ENCODE measurements around the gene SCN2A.

The SCN2A gene

DNA sequence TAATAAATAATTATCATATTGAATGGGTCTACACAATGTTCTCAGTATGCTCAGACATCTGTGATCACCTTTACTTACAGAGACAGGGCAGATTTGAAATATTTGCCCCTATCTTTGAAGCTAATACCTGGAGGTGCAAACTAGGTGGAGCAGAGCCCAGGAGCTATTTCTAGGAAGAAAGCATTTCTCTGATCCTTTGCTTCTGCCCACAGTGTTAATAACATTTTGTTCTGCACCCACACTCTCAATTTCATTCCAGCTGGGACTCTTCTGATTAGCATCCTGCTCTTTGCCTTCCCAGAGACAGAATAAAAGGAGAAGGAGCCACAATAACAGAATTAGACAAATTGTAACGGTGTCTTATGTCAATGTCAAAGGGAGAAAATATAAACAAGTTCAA is 11.6 kb upstream of the SCN2A start:
- no peak overlapping the region for H3K9ac ChIP-seq (ENCODE audit: insufficient read length, low read depth)
- DNase-seq (ENCODE audit: low read depth, low spot score), result no peak
- no peaks in the 10 kb centered on the region for H3K36me3 ChIP-seq (ENCODE audit: insufficient read depth, insufficient read length, low read length)
- no peaks in the 10 kb centered on the region for H3K9me3 ChIP-seq (ENCODE audit: insufficient read depth, low read length)
- H3K27me3 ChIP-seq (ENCODE audit: insufficient read depth, insufficient read length), result no peaks in the 10 kb centered on the region
- H3K4me3 ChIP-seq (ENCODE audit: insufficient read length, low read depth), result no peak overlapping the region
- TF ChIP-seq SUZ12 (IDR thresholded peaks at IDR 0.05; ENCODE audit: extremely low read depth, insufficient read depth, insufficient read length), result no peak
- no peak for TF ChIP-seq YY1 (IDR thresholded peaks at IDR 0.05; ENCODE audit: insufficient read depth, insufficient read length)
- TF ChIP-seq ZNF274 (IDR thresholded peaks at IDR 0.05; ENCODE audit: low read depth, low read length), result no peak
- no peaks in the 10 kb centered on the region for H3K4me1 ChIP-seq (ENCODE audit: insufficient read depth, insufficient read length)

DNA sequence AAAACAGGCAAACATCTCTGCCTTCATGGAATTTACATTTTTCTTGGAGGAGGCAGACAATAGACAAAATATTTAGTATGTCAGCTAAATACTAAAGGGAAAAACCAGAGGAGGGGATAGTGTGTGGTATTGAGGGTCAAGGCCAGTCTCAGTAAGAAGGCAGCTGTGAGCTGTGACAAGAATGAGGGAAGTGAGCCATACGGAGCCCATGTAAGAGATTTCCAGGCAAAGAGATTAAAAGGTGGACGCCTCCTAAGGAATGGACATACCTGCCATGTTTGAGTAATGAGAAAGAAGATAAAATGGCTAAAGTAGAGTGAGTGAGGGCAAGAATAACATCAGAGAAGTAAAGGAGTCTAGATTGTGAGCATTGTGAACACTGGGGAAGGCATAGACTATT is 2.2 kb upstream of the SCN2A start:
- Histone ChIP-seq H3K9ac (ENCODE audit: insufficient read length, low read depth) (no peak overlapping the region), H3K27me3 (ENCODE audit: insufficient read depth, insufficient read length) (no peaks in the 10 kb centered on the region), H3K9me3 (ENCODE audit: insufficient read depth, low read length) (no peaks in the 10 kb centered on the region), H3K4me1 (ENCODE audit: insufficient read depth, insufficient read length) (no peaks in the 10 kb centered on the region), H3K4me3 (ENCODE audit: insufficient read length, low read depth) (no peak overlapping the region), H3K36me3 (ENCODE audit: insufficient read depth, insufficient read length, low read length) (no peaks in the 10 kb centered on the region)
- no peak for TF ChIP-seq SUZ12 (IDR thresholded peaks at IDR 0.05; ENCODE audit: extremely low read depth, insufficient read depth, insufficient read length)
- TF ChIP-seq YY1 (IDR thresholded peaks at IDR 0.05; ENCODE audit: insufficient read depth, insufficient read length), result no peak
- no peak for TF ChIP-seq ZNF274 (IDR thresholded peaks at IDR 0.05; ENCODE audit: low read depth, low read length)
- no peak for DNase-seq (ENCODE audit: low read depth, low spot score)

DNA sequence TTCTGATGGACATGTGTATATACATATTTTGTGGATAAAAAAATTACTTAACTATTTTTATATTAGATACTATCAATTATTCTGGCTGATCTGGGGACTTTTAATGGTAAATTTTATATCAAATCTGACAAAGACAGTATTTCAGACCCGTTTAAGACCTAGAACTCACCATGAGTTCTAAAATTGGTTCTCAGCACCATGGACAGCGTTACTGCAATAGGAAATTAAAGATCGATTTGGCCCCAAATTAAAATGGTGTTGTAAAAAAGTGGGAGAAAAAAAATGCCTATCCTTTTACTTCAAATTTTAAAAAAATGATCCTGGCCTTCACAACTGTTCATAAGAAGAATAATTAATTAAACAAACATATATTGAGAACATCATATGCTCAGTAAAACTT is 919 bp upstream of the SCN2A start:
- no peak overlapping the region for H3K4me3 ChIP-seq (ENCODE audit: insufficient read length, low read depth)
- no peak overlapping the region for H3K9ac ChIP-seq (ENCODE audit: insufficient read length, low read depth)
- no peaks in the 10 kb centered on the region for H3K36me3 ChIP-seq (ENCODE audit: insufficient read depth, insufficient read length, low read length)
- H3K4me1 ChIP-seq (ENCODE audit: insufficient read depth, insufficient read length), result no peaks in the 10 kb centered on the region
- no peaks in the 10 kb centered on the region for H3K9me3 ChIP-seq (ENCODE audit: insufficient read depth, low read length)
- DNase-seq (ENCODE audit: low read depth, low spot score), result no peak
- no peak for TF ChIP-seq YY1 (IDR thresholded peaks at IDR 0.05; ENCODE audit: insufficient read depth, insufficient read length)
- TF ChIP-seq ZNF274 (IDR thresholded peaks at IDR 0.05; ENCODE audit: low read depth, low read length), result no peak
- TF ChIP-seq SUZ12 (IDR thresholded peaks at IDR 0.05; ENCODE audit: extremely low read depth, insufficient read depth, insufficient read length), result no peak
- no peaks in the 10 kb centered on the region for H3K27me3 ChIP-seq (ENCODE audit: insufficient read depth, insufficient read length)

DNA sequence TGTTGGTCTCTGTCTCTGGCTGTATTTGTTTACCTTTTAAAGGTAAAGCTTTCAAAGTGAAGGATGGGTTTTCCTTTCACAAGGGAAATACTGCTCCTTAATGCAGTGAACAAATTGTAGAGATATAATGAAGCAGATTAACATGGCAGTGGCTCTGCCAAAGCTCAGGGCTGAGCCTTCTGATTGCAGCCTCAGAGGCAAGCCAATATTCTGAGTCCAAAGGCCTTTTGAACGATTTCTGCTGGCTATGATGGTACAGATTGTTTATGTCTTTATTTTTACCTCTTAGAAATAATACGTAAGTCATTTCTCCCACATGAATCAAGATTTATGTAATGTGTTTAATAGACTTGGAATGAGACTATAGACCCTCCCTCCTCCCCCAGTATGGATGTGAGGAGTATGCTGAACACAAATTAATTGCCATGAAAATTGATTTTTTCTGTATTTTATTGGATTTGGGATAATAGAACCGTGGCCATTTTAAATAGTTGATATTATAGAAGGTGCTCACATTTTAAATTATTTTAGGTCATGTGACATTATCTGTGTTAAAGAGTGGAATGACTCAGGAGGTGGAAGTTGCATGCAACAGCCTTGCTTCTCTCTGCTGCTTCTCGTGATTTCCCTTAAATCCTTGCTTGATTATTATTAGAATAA is 772 bp downstream of the SCN2A start:
- DNase-seq (ENCODE audit: low read depth, low spot score), result no peak
- Histone ChIP-seq H3K36me3 (ENCODE audit: insufficient read depth, insufficient read length, low read length) (no peaks in the 10 kb centered on the region), H3K27me3 (ENCODE audit: insufficient read depth, insufficient read length) (no peaks in the 10 kb centered on the region), H3K9me3 (ENCODE audit: insufficient read depth, low read length) (no peaks in the 10 kb centered on the region), H3K4me3 (ENCODE audit: insufficient read length, low read depth) (no peak overlapping the region), H3K4me1 (ENCODE audit: insufficient read depth, insufficient read length) (no peaks in the 10 kb centered on the region), H3K9ac (ENCODE audit: insufficient read length, low read depth) (no peak overlapping the region)
- TF ChIP-seq SUZ12 (IDR thresholded peaks at IDR 0.05; ENCODE audit: extremely low read depth, insufficient read depth, insufficient read length) (no peak), ZNF274 (IDR thresholded peaks at IDR 0.05; ENCODE audit: low read depth, low read length) (no peak), YY1 (IDR thresholded peaks at IDR 0.05; ENCODE audit: insufficient read depth, insufficient read length) (no peak)

DNA sequence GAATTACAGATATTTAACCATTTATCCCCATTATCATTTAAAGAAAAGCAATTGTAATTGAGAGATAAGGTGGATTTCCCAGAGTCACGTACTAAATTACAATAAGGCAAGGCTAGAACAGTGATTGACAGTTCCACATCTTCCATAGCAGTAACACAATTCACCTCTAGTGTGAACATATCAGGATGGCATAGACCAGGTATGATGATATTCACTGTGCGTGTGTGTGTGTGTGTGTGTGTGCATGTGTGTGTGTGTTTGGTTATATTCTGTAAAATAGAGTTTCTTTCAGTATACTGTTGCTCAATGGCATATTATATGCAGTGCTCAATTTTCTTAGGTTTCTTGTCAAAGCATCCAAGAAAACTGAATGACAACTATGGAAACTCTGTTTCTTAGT is 1.7 kb downstream of the SCN2A start:
- Histone ChIP-seq H3K9me3 (ENCODE audit: insufficient read depth, low read length) (no peaks in the 10 kb centered on the region), H3K36me3 (ENCODE audit: insufficient read depth, insufficient read length, low read length) (no peaks in the 10 kb centered on the region), H3K9ac (ENCODE audit: insufficient read length, low read depth) (no peak overlapping the region), H3K4me3 (ENCODE audit: insufficient read length, low read depth) (no peak overlapping the region), H3K27me3 (ENCODE audit: insufficient read depth, insufficient read length) (no peaks in the 10 kb centered on the region), H3K4me1 (ENCODE audit: insufficient read depth, insufficient read length) (no peaks in the 10 kb centered on the region)
- TF ChIP-seq ZNF274 (IDR thresholded peaks at IDR 0.05; ENCODE audit: low read depth, low read length) (no peak), YY1 (IDR thresholded peaks at IDR 0.05; ENCODE audit: insufficient read depth, insufficient read length) (no peak), SUZ12 (IDR thresholded peaks at IDR 0.05; ENCODE audit: extremely low read depth, insufficient read depth, insufficient read length) (no peak)
- no peak for DNase-seq (ENCODE audit: low read depth, low spot score)

DNA sequence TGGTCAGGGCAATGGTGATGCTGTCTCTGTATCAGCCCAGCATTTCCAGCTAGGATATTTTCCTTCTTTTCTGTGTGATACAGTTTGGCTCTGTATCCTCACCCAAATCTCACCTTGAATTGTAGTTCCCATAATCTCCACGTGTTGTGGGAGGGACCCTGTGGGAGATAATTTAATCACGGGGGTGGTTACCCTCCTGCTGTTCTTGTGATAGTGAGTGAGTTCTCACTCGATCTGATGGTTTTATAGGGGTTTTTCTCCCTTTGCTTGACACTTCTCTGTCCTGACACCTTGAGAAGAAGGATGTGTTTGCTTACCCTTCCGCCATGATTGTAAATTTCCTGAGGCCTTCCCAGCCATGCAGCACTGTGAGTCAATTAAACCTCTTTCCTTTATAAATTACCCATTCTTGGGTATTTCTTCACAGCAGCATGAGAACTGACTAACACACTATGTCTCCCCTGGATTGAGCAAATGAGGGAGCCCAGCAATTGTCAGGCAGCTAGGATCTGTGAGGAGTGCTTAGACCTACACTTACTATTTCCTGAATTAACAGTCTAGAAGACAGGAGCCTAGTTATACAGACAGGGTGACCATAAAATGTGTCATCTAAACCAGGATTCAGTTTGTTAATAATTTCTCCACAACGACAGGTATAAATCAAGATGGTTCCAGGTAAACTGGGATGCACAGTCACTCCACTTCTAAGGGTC is 6.0 kb downstream of the SCN2A start:
- no peak overlapping the region for H3K9ac ChIP-seq (ENCODE audit: insufficient read length, low read depth)
- H3K9me3 ChIP-seq (ENCODE audit: insufficient read depth, low read length), result no peaks in the 10 kb centered on the region
- TF ChIP-seq YY1 (IDR thresholded peaks at IDR 0.05; ENCODE audit: insufficient read depth, insufficient read length) (no peak), SUZ12 (IDR thresholded peaks at IDR 0.05; ENCODE audit: extremely low read depth, insufficient read depth, insufficient read length) (no peak), ZNF274 (IDR thresholded peaks at IDR 0.05; ENCODE audit: low read depth, low read length) (no peak)

DNA sequence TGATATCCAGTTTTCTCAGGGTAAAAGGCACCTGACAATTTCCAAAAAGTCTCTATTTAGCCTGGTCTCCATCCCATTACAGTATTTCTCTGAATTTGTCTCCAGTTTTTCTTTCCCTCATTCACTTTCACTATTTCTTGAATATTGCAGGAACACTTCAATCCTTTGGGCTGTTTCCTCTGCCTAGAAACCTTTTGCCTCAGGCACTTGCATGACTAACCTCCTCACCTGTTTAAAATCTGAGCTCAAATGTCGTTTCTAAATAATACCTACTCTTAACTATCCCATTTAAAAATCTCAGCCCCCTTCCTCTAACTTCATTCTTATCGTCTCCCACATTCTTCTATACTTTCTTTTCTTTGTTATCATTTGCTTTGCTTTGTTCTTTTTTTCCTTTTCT is 9.0 kb downstream of the SCN2A start:
- no peaks in the 10 kb centered on the region for H3K27me3 ChIP-seq (ENCODE audit: insufficient read depth, insufficient read length)
- no peak overlapping the region for H3K9ac ChIP-seq (ENCODE audit: insufficient read length, low read depth)
- H3K9me3 ChIP-seq (ENCODE audit: insufficient read depth, low read length), result no peaks in the 10 kb centered on the region
- TF ChIP-seq ZNF274 (IDR thresholded peaks at IDR 0.05; ENCODE audit: low read depth, low read length), result no peak
- TF ChIP-seq SUZ12 (IDR thresholded peaks at IDR 0.05; ENCODE audit: extremely low read depth, insufficient read depth, insufficient read length), result no peak
- TF ChIP-seq YY1 (IDR thresholded peaks at IDR 0.05; ENCODE audit: insufficient read depth, insufficient read length), result no peak
- H3K4me3 ChIP-seq (ENCODE audit: insufficient read length, low read depth), result no peak overlapping the region
- H3K4me1 ChIP-seq (ENCODE audit: insufficient read depth, insufficient read length), result no peaks in the 10 kb centered on the region
- DNase-seq (ENCODE audit: low read depth, low spot score), result no peak
- no peaks in the 10 kb centered on the region for H3K36me3 ChIP-seq (ENCODE audit: insufficient read depth, insufficient read length, low read length)

More for the DNA sequence above, 6.0 kb downstream of the SCN2A start:
- no peak for DNase-seq (ENCODE audit: low read depth, low spot score)
- Histone ChIP-seq H3K4me3 (ENCODE audit: insufficient read length, low read depth) (no peak overlapping the region), H3K36me3 (ENCODE audit: insufficient read depth, insufficient read length, low read length) (no peaks in the 10 kb centered on the region), H3K4me1 (ENCODE audit: insufficient read depth, insufficient read length) (no peaks in the 10 kb centered on the region), H3K27me3 (ENCODE audit: insufficient read depth, insufficient read length) (no peaks in the 10 kb centered on the region)
